Fibroblast of skin of right biceps (primary cell): Measurements from ENCODE around the gene RERE.
"Not testable (repeated sequence)": the region's sequence is repeated elsewhere in the genome, so short reads cannot be mapped to it uniquely, and the experiment has no call there.

Experiments
- DNase-seq: peaks from one replicate; pipeline ENCODE4 v3.0.0-alpha.2; 2013

The RERE gene

DNA sequence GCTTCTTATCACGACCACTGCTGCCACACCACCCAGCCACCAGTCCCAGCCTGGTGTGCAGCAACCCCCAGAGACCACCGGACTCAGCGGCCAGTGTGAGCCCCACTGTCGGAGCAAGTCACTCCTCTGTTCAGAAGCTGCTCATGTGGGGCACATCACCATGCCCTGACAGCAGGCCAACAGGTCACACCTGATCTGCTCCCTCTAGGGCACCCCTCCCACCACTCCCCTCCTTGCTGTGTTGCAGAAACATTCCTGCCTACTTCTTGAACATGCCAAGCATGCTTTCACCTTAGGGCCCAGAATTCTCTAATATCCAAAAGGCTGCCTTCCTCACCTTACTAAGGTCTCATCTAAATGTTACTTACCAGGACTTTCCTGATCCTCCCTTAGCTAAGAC is 353.1 kb downstream of the RERE start:
- no peak for DNase-seq

DNA sequence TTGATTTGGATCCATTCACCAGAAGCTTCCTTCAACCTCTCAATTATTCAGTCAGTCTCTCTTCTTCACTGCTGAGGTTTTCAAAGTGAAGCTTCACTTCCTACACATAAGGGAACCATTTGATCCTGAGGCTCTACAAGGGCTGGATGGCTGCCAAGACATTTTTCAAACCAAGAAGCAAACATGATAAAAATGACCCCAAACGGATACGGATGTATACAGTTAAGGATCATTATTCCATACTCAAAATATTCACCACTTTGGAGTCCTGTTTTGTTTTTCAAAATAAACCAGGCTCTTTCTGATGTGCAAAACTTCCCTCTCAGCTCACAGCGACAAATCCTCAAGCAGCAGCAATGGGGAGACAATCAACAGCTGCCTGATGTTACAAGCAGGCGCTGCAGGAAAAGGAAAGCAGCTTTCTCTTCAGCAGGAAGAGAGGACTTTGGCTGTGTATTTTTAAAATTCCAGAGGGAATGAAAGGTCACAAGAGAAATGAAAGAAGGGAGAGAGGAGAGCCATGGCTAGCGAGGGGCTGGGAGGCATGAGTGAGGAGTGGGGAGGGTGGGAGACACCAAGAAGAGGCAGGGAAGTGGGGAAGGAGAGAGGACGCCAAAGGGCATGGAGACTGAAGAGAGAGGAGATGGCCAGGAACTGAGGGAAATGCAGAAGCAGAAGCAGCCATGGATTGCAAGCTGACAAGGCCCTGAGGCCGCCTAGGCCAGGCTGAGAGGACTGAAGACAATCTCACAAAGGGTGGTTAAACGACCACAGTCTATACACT is 354.1 kb downstream of the RERE start:
- DNase-seq, result peak; percentile 86

DNA sequence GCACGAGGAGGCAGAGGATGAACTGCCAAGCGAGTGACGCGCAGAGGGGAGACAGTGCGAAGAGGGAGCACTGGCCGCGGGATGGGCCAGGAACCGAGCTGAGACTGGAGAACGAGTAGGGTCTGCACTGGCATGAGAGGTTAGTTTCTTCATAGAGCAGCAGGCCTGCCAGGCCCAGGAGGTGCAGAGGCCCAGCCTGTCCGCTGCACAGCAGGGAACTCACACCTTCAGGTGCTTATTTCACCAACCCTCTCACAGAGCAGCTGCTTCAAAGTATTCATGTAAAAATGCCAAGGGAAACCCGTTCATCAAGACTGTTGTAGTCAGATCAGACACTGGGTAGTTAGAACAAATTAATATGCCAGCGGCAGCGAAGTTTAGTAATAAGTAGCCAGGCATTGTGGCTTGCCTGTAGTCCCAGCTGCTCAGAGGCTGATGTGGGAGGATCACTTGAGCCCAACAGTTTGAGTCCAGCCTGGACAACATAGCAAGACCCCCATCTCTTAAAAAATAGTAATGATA is 355.0 kb downstream of the RERE start:
- DNase-seq, result no peak

DNA sequence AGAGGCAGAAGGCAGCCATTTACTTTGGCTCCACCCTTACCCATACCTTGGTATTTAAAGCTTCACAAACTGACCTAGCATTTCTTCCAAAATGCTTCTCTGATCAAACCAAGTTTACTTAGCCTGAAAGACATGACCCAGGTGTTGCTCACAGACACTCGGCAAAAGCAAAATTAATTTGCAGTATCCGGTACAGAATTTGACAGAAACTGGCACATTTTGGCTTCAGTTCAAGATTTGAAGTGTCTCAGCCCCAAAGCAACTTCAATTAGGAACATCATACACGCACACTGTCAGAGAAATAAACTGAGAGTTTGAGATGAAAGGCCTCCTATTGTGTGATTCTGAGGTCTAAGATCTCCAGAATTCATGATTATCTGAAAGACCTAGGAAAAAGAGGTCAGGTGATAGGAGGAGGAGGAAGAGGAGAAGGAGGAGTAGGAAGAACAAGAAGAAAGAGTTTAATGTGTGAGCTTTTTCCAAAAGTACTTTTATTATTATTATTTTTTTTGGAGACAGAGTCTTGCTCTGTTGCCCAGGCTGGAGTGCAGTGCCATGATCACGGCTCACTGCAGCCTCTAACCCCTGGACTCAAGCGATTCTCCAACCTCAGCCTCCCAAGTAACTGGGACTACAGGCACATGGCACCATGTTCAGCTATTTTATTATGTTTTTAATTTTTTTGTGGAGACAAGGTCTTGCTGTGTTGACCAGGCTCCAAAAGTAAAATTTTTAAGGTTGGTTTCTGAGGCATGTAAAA is 355.9 kb downstream of the RERE start:
- no peak for DNase-seq

DNA sequence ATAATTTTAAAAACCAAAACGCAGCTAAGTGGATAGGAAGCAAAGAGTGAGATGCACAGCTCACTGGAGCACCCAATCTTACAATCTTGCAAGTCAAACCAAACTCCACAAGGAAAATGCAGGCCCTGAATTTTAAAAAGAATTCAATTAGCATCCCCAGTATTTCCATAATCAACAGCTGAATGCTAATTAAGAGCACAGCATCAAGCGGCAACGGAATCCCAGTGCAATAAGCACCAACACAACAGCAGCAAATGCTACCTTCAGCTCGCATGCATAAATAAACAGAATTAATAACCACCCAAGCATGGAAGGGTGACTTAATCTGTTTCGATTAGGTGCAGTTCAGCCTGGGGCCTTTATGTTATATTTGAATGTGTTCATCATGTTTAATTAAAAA is 356.7 kb downstream of the RERE start:
- DNase-seq, result no peak

DNA sequence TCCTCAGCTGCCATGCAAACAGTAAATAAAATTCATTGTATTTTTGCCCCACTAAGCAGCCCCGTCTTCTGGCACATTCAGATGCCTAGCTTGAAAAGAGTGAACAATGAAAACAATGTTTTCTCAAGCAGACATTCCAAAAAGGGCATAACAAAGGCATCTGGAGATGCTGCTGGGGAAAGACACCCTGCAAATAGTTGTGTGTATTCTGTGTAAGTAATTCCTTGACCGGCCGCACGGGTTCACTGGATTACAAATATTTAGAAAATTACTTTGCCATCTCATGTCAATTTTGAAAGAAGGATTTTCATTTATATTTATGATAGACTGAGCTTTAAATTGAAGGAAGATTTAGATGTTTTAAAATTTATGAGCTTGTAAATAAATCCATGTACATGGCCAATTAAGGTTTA is 357.3 kb downstream of the RERE start:
- no peak for DNase-seq

DNA sequence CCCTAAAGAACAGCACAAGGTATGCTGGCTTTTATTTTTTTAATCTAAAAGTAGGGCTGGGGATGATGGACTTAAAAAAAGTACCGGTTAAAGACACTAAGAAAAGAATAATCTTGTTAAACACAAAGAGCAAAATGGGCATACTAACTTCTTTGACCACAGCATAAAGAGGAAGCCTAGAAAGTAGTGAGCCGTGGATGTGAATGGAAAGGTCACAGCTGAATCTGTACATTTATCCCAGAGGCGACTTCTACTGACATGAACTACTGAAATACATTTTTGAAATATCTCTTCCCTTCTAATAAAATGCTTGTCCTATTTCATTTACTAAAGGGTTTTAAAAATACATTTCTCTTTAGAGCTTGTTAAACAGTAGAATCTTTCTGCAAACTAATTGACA is 358.8 kb downstream of the RERE start:
- DNase-seq, result no peak

DNA sequence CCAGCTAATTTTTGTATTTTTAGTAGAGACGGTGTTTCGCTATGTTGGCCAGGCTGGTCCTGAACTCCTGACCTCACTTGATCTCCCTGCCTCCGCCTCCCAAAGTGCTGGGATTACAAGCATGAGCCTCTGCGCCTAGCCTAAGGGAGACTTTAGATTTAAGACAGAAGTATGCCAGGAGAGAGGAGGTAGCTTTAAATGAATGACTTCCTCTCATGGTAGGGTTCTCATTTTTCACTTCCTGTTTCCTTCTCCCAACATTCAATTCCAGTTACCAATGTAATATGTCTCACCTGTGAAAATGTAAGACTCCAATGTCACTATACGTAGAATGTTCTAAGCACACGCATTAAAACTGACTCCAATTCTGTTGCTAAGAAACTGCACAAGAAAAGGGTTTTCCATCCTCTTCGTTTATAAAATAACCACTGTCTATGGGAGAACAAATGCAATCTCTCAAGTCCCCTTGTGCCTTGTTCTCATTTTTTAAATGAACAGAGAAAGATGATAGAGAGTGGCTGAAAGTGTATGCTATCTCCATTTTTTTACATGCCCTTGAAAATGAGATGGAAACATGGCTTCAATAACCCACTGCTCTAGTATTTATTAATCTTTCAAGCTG is 359.6 kb downstream of the RERE start:
- no peak for DNase-seq

DNA sequence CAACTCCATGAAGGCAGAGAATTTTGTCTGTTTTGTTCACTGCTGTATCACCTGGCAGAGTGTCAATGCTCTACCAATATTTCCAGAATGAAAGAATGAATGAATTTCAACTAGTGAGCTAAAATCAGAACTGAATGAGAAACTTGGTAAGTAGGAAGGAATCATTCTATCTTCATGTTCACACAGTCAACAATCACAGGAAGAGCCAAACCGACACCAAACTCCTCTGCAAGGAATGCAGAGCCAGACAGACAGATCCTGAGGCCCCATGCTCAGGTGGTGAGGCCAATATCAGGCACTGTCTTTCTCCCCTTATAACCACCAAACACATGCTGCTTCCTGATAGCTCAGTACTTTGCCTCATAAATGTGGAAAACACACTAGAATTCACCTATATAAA is 360.4 kb downstream of the RERE start:
- no peak for DNase-seq

DNA sequence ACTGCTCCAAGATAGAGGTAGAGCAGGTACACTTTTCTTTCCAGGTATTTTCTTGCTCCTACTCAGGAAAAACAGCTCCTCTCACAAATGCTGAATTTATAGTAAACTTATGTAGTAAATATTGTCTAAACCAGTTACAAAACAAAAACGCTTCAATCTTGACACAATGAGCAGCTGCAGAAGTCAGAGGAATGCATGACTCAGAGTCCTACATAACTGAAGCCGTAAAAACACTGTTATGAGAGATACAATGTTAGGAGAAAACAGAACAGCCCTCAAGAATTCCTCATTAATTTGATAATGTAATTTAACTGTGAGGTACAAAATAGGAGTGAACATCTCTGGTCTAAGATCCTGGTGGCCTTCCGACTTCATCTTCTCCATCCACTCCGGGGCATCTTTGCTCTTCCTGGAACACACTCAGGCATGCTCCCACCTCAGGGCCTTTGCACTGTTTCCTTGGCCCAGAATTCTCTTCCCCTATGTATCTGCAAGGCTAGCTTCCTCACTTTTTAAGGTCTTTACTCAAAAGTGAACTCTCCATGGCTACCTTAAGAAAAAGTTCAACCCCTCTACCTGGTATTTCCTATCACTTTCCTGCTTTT is 361.0 kb downstream of the RERE start:
- DNase-seq, result peak; percentile 71

DNA sequence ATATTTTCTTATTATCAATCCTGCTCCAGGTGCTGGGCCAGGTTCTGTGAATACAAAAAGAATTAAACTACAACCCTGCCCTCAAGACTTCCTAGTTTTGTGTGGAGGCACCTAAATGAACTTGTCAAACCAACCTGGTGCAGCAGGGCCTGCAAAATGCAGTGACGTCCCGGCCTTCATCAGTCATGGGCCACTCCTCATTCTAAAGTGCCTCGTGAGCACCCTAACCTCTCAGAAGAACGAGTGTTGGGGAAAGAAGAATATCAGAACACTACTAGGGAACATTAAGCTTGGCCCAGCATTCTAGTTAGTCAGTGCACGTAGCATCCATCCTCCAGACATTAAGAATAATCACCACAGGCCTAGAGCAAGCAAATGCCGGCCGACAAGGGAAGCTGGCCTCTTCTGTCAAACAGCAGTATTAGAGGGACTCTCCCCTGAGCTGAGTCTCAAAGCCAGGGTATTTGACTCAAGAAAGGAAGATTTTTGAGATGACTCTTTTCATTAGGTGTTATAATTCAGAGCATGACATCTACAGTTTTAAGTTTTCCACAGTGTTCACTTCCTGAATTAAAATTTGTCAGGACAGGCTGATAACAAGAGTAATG is 361.6 kb downstream of the RERE start:
- DNase-seq, result peak; percentile 37

DNA sequence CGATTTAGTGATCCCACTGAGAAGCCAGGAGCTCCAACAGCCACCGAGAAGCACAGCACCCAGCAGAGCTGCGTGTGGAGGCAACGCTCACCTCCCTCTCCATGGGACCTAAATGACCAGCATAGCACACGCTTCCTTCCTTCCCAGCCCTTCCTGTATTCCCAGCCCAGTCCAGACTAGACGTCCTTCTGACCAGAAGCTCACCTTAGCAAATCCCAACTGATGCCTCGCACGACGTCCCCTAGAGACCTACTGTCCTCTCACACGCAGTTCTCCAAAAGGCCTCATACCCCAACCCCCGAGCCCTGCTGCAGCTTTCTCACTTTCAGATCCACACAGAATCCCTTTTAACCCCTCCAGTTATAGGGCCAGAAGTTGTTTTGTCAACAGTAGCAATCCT is 367.1 kb downstream of the RERE start:
- no peak for DNase-seq

DNA sequence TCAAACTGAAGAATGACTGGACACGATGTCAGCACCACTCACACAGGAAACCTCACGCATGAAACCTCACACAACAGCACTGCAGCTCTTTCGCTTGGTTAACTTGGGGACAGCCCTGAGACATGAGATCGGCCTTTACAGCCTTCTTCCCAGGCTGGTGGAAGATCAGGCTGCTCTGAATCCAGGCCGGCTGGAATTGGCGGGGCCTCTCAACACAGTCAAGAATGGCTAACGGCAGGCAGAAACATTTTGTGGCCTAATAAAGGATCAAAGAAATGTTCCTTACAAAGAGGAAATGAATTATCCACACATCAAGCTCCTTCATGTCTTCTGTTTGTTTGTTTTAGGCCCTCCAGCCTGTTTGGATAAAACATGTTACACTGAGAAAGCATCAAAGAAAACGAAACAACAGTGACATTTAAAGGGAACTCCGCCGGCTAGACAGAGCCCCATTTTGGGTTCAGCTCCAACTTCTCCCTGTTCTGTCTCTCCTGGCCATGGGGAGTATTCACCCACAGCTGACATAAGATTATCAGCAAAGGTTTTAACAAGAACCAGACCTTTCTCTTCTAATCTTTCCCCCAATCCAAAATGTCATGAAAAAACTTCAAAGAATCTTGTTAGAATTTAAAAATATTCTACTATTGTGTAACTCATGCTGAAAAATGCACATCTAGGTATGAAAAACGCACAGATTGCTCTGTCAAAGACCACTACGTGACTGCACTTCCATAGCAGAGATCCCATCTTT is 368.4 kb downstream of the RERE start:
- peak; percentile 56 for DNase-seq

DNA sequence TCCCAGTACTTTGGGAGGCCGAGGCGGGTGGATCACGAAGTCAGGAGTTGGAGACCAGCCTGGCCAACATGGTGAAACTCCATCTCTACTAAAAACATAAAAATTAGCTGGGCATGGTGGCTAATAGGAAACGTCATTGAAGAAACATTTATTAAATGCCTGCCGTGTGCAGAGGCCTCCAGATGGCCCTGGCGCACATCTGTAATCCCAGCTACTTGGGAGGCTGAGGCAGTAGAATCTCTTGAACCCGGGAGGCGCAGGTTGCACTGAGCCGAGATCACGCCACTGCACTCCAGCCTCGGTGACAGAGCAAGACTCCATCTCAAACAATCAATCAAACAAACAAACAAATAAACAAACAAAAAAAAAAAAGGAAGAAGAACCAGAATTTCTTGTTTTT is 368.9 kb downstream of the RERE start:
- not testable (repeated sequence) for DNase-seq

DNA sequence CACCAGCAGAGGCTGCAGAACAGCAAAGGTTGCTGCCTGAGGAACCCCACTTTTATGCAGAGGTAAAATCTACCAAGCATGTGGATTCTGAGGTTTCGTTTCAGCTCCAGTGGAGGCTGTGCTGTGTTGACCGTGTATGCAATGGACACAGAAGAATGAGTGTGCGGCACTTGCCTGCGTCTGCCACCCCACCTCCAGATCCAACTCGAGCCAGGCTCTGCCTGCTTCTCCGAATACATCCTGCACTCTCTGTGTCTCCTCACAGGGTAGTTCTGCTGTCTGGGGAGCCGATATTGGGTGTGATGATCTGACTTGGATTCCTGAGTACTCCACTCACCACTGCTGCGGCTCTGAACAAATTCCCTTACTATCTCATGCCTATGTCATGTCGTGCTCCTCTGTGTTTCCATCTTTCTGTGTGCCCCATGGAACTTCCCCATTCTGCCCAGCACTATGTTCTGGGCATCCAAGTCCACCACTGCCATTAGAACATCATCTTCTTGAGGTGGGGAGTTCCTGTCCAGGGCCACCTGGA is 369.8 kb downstream of the RERE start:
- DNase-seq, result no peak

DNA sequence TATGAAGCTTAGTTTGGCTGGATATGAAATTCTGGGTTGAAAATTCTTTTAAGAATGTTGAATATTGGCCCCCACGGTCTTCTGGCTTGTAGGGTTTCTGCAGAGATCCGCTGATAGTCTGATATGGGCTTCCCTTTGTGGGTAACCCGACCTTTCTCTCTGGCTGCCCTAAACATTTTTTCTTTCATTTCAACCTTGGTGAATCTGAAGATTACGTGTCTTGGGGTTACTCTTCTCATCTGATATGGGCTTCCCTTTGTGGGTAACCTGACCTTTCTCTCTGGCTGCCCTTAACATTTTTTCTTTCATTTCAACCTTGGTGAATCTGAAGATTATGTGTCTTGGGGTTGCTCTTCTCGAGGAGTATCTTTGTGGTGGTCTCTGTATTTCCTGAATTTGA is 371.3 kb downstream of the RERE start:
- not testable (repeated sequence) for DNase-seq

DNA sequence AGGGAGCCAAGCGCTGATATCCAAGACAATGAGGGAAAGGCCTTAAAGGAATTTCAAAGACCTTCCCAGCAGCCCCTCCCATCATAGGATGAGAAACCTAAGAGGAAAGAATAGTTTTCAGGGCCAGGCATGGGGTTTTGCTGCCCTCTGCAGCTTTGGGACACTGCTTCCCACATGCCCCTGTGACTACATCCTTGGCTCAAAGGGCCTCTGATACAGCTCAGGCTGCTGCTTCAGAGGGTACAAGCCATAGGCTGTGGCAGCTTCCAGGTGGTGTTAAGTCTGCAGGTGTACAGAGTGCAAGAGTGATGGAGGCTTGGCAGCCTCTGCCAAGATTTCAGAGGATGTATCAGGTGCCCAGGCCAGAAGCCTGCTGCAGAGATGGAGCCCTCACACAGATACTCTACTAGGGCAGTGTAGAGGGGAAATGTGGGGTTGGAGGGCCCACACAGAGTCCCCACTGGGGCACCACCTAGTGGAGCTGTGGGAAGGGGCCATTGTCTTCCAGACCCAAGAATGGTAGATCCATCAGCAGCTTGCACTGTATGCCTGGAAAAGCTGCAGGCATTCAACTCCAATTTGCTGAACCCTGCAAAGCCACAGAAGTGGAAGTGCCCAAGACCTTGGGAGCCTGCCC is 373.8 kb downstream of the RERE start:
- no peak for DNase-seq

DNA sequence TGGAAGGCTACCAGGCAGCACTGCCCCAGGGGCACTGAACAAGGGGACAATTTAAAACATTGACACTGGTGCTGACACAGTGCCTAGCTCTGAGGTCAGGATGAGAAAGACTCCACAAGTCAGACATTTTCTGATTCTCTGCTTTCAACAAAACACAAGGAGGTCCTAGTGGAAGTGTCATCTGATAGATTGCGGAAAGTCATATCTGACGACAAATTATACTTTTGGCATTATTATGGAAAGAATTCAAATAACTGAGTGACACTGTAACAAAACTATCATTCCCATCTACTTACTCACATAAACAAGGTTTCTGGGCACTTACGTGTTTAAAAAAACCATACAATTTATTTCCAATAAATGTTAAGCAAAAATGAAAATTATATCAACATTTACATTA is 376.0 kb downstream of the RERE start:
- DNase-seq, result no peak

DNA sequence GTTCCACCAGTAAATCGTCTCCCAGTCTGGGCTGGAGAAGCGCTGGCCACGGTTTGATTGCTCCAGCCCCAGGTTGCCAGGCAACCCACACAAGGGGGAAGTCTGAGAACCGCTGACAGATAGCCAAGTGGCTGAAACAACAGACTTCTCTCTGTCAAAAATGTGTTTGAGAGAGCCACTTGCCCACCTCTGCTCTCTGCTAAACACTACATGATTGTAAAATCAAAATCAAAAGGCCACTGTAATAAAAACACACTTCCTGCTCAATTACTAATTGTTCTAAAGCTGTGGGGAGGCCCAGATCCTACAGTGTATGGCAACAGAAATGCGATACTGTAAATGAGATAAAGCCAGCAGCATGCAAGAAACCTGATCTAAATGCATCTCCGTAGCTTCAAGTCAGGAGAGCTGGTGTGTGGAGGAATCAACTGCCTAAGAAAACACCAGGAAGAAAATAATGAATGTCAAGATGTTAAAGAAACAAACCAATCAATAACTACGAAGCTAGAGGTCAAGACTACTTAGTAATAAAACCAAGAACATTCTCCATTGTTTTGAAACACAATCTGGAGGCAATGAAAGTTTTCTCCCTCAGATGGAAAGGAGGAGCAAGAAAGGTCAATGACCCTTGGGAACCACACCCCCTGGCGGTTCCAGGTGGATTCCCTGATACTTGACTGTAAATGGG is 378.3 kb downstream of the RERE start:
- DNase-seq, result peak; percentile 74

DNA sequence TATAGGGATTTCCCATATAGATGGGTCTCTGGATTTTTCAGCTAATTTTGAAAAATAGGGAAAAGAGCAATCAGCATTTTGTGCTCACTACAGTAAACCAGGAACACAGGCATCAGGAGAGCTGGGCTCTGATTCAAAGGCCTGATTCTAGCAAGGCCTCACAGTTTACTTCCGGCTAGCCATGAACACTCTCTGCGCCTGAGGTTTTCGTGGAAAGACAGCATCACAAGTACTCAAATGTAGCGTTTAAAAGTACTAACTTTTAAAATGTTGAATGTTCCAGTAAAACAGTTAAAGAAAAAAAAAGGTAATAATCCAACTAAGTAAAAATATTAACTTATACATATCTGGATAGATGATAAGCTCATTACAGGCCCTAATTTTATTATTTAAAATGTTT is 379.0 kb downstream of the RERE start:
- no peak for DNase-seq

DNA sequence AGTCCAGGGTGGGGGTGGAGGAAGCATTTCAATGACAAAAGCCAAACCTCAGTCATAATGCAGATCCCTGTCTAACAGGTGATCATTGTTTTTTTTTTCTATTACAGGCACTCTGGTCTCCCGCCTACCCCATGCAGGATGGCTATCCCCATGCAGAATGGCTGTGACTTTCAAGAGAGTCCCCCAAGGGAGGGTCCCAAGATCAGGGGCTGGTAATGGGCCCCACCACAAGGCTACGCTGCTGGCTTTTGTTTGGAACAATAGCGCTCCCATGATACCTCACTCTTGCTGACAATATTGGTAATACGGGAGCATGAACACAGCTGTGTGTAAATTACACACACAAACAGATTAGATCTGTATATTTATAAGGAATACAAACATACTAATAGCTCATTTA is 380.1 kb downstream of the RERE start:
- DNase-seq, result no peak
